Parietal lobe (tissue), 1 donor: ENCODE measurements around the gene MAN2A1. TPM values are rescaled to one million over a fixed set of nuclear protein-coding genes. Genes with fewer than 3 reads are reported as not detected.

Experiments used
- total RNA-seq: library from RNA; depleted of rRNA; stranded (reverse); fragments of >200 nt; gene quantifications from one replicate; pipeline ENCODE4 v1.2.3, GENCODE V29; 2014

MAN2A1 gene
- 69.5 TPM for total RNA-seq

DNA sequence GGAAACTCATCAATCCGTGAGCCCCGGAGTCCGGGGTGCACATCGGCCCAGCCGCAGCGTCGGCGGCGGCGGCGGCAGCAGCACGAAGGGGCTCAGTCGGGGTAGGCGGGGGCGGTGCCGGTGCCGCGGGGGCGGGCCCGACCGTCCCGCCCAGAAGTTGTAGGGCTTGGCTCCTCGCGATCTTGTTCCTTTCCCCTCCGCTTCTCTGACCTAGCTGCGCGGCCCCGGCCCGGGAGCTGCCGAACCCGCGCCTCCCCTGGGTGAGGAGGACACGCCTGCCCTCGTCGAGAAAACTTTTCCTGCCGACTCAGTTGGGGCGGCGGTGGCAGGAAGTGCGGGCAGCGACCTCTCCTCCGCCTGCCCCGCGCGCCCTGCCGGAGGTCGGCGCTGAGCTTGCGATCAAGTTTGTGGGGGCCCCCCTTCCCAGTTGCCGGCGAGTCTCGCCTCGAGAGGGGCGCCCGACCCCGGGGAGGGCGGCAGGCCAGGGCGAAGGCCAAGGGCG is at the start of gene MAN2A1:
Gene MAN2A1 (plus strand): TSS at position 188 of the 502 bp plus-strand sequence. CDS start 491 bp downstream, outside the sequence.

